ENCODE data around the gene AGAP2. TPM values are rescaled to one million over a fixed set of nuclear protein-coding genes. Genes with fewer than 3 reads are reported as not detected.

The AGAP2 gene
- total and polyA plus RNA-seq, 2 of the 13 experiments (the other 11 are each of a cell fraction or from before 2014, with no cell fraction given), result 0.38 to 0.45 TPM

GRCh38 chr12:57741844-57742738 lies 3.5 kb upstream of the AGAP2 start (continued):
- no peak for TF ChIP-seq MXD1 (CRISPR knock-in tag; IDR thresholded peaks at IDR 0.05)
- peak; percentile 45 for TF ChIP-seq ZNF687 (CRISPR knock-in tag; IDR thresholded peaks at IDR 0.05)

GRCh38 chr12:57741413-57741789 lies 2.9 kb upstream of the AGAP2 start:
- Histone ChIP-seq H3K9me3 (ENCODE audit: low read length) (no peaks in the 10 kb centered on the region), H4K20me1 (ENCODE audit: insufficient read depth, low read length) (no peaks in the 10 kb centered on the region), H3K79me2 (ENCODE audit: insufficient read depth, low read length) (peaks cover 10% of the 10 kb centered on the region), H3K27me3 (ENCODE audit: control insufficient read depth in 1 of 2, insufficient read depth in 2 of 2, low read length in 2 of 2) (peaks cover 9 to 41% of the 10 kb centered on the region in 2 experiments; a peak in 4 of 5 replicates), H3K27ac (ENCODE audit: extremely low read length, insufficient read depth, low read length) (no peak overlapping the region), H3K4me2 (ENCODE audit: low read depth, low read length) (peak overlapping the region; percentile 54), H2AFZ (ENCODE audit: low read length) (no peak overlapping the region), H3K4me1 (ENCODE audit: insufficient read depth, low read length) (peaks cover 57% of the 10 kb centered on the region), H3K9ac (ENCODE audit: insufficient read depth, low read depth, low read length) (no peak overlapping the region), H3K4me3 (replicated peaks in 1 of 3; ENCODE audit: insufficient read depth in 1 of 3, low read depth in 2 of 3, low read length in 3 of 3) (no peak overlapping the region), H3K36me3 (replicated peaks in 1 of 2; ENCODE audit: control insufficient read depth in 1 of 2, insufficient read depth in 2 of 2, low read length in 2 of 2) (peaks cover 0 to 9% of the 10 kb centered on the region in 2 experiments; a peak in 2 of 5 replicates)
- FAIRE-seq (no peak), DNase-seq (ENCODE audit: low spot score) (no peak), ATAC-seq (no peak)
- intact Hi-C loops (cut with micrococcal nuclease; ENCODE audit: unreplicated experiment), result no loop called here
- BruUV-seq (replicated peaks), result no TSS peak
- ChIA-PET POLR2A (no interaction called here), CTCF (ENCODE audit: low intra/inter-chr PET ratio, low total read pairs) (no interaction called here)
- in situ Hi-C loops (cut with HindIII; ENCODE audit: extremely low pct_ligation_motif_present, low pct_unique_long_range_greater_than_20kb), result no loop called here
- no CpG with 5 or more reads among the region's 1 CpG for WGBS (ENCODE audit: low lambda C conversion rate)
- TF ChIP-seq ZNF234 (CRISPR knock-in tag; conservative IDR thresholded peaks at IDR 0.05) (no peak), ZSCAN9 (CRISPR knock-in tag; IDR thresholded peaks at IDR 0.05; ENCODE audit: borderline replicate concordance) (no peak), ZNF230 (CRISPR knock-in tag; IDR thresholded peaks at IDR 0.05) (no peak), ZFP36 (IDR thresholded peaks at IDR 0.05; ENCODE audit: borderline replicate concordance, low read depth, low read length, partially characterized antibody) (no peak), GFI1 (CRISPR knock-in tag; IDR thresholded peaks at IDR 0.05; ENCODE audit: borderline replicate concordance) (no peak), IRX3 (CRISPR knock-in tag; IDR thresholded peaks at IDR 0.05; ENCODE audit: borderline replicate concordance, low read depth) (no peak), SOX5 (CRISPR knock-in tag; IDR thresholded peaks at IDR 0.05; ENCODE audit: borderline replicate concordance) (no peak), FOXA1 (IDR thresholded peaks at IDR 0.05) (no peak), FOXA1 (CRISPR knock-in tag; IDR thresholded peaks at IDR 0.05) (no peak), ZNF577 (CRISPR knock-in tag; IDR thresholded peaks at IDR 0.05; ENCODE audit: borderline replicate concordance, low read depth) (no peak), ZNF790 (CRISPR knock-in tag; IDR thresholded peaks at IDR 0.05; ENCODE audit: borderline replicate concordance) (no peak), HNF4A (CRISPR knock-in tag; IDR thresholded peaks at IDR 0.05) (no peak), SMARCE1 (IDR thresholded peaks at IDR 0.05; ENCODE audit: borderline replicate concordance) (no peak), RFXAP (CRISPR knock-in tag; IDR thresholded peaks at IDR 0.05; ENCODE audit: borderline replicate concordance) (no peak), ZNF253 (CRISPR knock-in tag; IDR thresholded peaks at IDR 0.05; ENCODE audit: borderline replicate concordance) (no peak), ZNF20 (CRISPR knock-in tag; IDR thresholded peaks at IDR 0.05) (no peak), ZNF576 (CRISPR knock-in tag; IDR thresholded peaks at IDR 0.05) (no peak)
